ENCODE measurements around the gene FBXO31.

DNA sequence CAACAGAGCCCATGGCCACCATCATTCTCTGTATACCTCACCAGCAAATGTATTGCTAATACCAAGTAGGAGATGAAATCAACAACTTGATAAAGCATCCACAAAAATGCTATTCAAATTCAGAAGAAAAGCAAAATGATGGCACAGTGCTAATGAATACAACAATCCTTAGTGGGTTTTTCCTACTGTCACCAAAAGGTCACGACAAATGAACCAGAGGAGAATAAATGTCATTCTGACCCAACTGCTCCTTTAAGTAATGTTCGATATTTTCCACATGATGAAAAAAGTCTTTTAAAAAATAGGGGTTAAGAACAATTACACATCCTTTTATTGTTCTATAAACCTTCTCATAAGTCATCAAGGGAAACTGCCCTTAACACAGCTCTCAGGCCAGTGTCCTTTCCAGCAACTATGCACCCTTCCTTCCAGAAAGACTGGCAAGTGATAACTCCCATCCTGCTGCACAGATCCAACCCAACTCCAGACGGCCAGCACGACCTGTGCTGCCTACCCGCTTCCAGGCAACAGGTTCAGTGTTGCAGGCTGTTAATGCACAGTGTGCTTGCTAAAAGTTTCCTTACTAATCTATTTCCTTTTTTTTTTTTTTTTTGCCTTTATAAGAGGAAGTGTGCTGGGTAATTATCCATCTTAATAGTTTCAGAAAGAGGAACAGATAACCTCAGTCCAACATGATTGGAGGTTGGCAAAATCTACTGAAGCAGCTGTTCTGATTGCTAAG is 15.4 kb downstream of the FBXO31 start:
- no peak for TF ChIP-seq CTCF (IDR thresholded peaks at IDR 0.05)
- no peak for TF ChIP-seq EZH2phosphoT487 (IDR thresholded peaks at IDR 0.05)

Data from neural progenitor cell (in vitro differentiated cells).